ENCODE results near the gene EYA2.
"Not testable (repeated sequence)": the region's sequence is repeated elsewhere in the genome, so short reads cannot be mapped to it uniquely, and the experiment has no call there.

Gene EYA2

DNA sequence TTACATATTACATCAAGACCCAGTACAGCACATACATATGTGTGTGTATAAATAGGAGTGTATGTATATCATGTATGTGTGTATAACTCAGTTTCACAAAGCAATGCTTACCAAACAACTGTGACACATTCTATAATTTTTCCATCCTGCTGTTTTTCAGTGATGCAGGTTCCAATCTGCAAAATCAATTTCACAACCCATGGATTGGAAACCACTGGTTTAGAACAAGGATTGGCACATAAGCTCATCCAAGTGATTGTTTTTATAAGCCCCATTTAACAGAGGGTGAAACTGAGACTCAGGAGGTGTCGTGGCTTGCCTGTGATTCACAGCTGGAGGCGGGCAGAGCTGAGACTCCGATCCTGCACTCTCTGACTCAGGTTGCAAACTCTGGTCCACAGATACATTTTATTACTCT, 303.6 kb downstream of the EYA2 start:
- no peak for DNase-seq (ENCODE audit: low read depth in 2 of 3, low spot score in 2 of 3)

- DNase-seq (ENCODE audit: low read depth in 2 of 3, low spot score in 2 of 3) = no peak
Measured at GRCh38 chr20:47198996-47199552, 304.4 kb downstream of the EYA2 start.

GRCh38 chr20:47201074-47201730, 306.6 kb downstream of the EYA2 start:
- no peak for DNase-seq (ENCODE audit: low read depth in 2 of 3, low spot score in 2 of 3)

GRCh38 chr20:47202733-47203667, 308.4 kb downstream of the EYA2 start:
- DNase-seq (ENCODE audit: low read depth in 2 of 3, low spot score in 2 of 3) = no peak

DNA sequence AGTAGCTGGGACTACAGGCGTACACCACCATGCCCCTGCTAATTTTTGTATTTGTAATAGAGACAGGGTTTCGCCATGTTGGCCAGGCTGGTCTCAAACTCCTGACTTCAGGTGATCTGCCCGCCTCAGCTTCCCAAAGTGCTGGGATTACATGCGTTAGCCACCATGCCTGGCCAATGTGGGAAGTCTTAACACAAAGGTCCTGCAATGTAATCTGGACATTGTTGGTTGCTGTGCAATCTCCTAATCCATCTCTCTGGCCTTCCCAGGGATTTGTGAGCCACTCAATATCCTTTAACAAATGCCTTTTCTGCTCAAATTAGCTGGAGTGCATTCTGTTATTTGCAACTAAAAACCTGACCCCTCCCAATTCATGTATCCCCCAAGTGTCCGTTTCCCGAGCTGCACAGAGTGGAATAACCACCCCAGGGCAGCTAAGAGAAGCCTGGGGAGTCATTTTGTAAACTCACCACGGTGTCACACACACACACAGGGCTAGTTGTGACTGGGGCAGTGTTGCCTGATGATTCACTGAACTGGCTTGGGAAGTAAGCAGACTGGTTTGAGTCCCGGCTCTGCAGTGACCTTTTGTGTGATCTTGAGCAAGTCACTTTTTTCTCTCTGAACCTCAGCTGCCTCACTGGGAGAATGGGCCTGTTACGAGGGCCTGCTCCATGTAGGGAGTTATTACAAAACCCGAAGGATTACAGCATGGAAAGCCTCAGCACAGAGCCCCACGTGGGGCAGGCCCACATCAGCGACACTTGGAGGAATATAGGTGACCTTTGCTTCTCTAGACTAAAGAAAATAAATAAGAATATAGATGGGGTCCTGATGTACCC, 309.6 kb downstream of the EYA2 start:
- DNase-seq (ENCODE audit: low read depth in 2 of 3, low spot score in 2 of 3) = no peak

DNA sequence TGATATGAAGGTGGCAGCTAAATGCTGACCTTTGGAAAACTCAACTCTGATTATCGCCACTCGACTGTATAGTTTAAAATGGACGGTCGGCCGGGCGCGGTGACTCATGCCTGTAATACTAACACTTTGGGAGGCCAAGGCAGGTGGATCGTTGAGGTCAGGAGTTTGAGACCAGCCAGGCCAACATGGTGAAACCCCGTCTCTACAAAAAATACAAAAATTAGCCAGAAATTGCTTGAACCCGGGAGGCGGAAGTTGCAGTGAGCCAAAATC, 310.1 kb downstream of the EYA2 start:
- DNase-seq (ENCODE audit: low read depth in 2 of 3, low spot score in 2 of 3) = not testable (repeated sequence)

GRCh38 chr20:47205577-47206123, 311.0 kb downstream of the EYA2 start:
- DNase-seq (ENCODE audit: low read depth in 2 of 3, low spot score in 2 of 3) = peak in 1 of 3 experiments; percentile 37

- not testable (repeated sequence) for DNase-seq (ENCODE audit: low read depth in 2 of 3, low spot score in 2 of 3)
Measured at GRCh38 chr20:47206552-47206951, 311.9 kb downstream of the EYA2 start.

DNA sequence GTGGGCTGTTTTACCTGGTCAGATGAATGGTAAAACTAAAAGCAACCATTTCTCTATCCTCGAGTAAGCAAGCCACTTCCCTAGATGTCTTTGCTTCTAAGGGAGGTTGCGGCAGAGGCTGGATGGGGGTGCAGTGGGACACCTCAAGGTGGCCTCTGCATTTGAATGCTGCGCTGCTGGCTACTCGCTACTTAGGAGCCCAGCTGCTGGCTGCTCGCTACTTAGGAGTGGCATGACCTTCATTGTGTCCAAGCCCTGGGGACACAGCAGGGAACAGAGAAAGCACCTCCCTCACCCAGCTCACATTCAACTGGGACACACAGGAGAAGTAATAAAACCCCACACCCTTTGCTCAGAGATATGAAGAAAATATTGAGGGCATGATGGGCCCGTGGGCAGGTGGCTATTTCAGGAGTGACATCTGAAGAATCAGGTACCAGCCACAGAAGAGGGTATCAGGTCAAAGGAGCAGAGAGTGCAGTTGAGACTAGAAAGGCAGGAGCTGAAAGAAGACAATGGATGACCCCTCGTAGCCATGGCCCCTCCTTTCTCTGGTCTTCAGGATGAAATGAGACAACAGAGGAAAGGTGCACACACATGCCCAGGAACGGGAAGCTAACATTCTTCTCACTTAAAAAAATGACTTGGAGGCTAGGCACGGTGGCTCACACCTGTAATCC, 312.5 kb downstream of the EYA2 start:
- DNase-seq (ENCODE audit: low read depth in 2 of 3, low spot score in 2 of 3) = no peak

DNA sequence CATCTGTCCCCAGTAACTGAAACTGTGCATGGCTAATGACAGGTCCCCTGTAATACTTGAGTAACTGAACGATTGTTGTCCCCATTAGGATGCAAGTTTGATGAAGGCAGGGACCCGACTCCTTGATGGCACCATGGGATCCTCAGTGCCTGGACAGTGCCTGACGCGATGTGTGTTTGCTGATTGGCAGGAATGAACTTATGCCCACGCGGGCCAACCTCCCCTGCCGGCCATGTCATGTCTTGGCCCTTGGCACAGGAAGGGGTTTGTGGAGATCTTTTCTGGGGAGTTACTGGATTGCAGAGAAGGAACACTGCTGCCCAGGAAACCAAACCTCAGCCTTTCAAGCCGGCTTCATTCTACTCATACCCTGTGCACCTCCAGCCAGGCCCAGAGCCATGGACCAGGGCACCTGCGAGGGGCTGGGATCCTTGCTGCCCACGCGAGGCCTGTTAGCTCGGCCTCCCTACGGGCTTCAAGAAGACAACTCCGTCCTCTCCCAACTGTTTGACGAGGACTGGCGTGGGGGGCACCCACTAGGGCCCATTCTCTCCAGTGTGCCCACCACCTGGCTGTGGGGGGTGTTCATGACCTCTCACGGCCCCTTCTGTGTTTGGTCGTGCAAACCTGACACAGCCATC, 314.0 kb downstream of the EYA2 start:
- no peak for DNase-seq (ENCODE audit: low read depth in 2 of 3, low spot score in 2 of 3)

DNA sequence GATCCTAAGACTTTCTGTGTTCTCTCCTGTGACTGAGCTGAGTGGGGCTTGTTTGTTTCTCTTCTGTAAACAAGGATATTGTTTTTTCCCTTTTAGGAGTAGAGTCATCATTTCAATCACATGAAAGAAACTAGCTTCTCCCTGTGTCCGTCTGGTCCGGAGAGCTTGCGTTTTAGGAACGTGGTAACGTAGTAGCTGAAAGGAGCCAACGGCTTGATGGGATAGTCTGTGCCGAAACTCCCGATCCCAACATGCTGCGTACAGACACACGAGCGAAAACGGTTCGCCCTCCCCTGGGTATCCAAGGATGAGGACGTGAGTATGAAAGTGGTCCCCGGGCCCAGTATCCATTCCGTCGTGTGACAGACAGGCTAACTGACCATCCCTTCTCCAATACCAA, 315.3 kb downstream of the EYA2 start:
- DNase-seq (ENCODE audit: low read depth in 2 of 3, low spot score in 2 of 3) = no peak

- DNase-seq (ENCODE audit: low read depth in 2 of 3, low spot score in 2 of 3) = no peak
Measured at GRCh38 chr20:47210470-47210869, 315.8 kb downstream of the EYA2 start.

DNA sequence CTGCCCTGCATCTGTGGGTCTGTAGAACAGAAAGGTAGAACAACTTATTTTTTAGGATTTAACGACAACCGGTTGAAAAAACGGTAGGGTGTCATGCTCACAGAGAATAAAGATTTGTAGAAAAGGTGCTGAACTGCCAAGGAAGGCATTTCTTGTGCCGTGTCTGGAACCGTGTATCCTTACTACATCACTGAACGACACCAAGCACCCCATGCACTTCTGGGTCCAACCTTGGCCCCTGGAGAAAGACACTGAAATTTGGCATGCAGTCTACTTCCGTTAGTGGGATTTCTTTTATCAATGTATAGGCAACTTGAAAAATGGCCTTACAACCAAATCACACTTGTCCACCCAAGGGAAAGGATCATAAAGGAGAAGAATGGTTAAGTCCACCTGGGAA, 316.4 kb downstream of the EYA2 start:
- no peak for DNase-seq (ENCODE audit: low read depth in 2 of 3, low spot score in 2 of 3)

- no peak for DNase-seq (ENCODE audit: low read depth in 2 of 3, low spot score in 2 of 3)
Measured at GRCh38 chr20:47212606-47213207, 318.1 kb downstream of the EYA2 start.

DNA sequence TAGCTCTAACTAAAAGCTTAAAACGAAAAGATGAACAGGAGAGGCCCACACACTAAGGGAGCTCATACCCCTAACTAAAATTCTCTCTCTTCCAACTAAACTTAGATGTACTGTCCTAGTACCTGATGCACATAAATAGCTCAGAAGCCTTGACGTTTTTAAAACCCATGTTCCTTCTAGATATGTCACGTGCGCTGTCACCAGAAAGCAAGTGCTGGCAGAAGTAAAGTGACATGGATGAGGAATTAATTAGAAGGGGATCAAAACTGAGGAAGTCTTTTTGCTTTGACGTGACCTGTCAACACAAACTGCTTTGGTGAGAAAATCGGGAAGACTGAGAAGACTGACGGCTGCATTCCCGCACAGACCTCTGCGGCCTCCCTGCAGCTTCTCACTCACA, 319.3 kb downstream of the EYA2 start:
- DNase-seq (ENCODE audit: low read depth in 2 of 3, low spot score in 2 of 3) = no peak

DNA sequence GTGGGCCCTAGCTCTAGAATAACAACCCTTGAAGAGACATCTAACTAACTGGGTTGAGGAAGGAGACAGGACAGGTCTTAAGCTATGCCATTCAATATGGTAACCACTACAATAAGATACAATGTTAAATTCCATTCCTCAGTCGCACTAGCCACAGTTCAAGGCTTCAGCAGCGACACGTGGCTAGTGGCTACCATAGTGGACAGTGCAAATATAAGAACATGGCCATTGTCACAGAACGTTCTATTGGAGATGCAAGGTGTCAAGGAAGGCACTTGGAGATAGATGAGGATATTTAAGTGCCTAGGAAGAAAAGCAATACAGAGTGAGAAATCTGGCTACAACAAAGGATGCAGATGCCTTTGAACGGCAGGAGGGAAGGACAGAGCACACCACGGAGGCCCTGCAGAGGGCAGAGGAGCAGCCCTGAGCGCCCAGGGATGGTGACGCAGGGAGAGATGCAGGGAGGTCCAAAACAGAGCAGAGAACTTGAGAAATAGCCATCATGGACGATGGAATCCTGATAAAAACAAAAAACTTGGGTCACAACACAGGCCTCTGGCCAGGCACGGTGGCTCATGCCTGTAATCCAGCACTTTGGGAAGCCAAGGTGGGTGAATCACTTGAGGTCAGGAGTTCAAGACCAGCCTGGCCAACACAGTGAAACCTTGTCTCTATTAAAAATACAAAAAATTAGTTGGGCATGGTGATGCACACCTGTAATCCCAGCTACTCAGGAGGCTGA, 321.2 kb downstream of the EYA2 start:
- no peak for DNase-seq (ENCODE audit: low read depth in 2 of 3, low spot score in 2 of 3)

- DNase-seq (ENCODE audit: low read depth in 2 of 3, low spot score in 2 of 3) = no peak
Measured at GRCh38 chr20:47216819-47217410, 322.3 kb downstream of the EYA2 start.
